Measurements from ENCODE around the gene MCF2L2. TPM values are rescaled to one million over a fixed set of nuclear protein-coding genes. Genes with fewer than 3 reads are reported as not detected.
A peak's percentile ranks its signal among the peaks of the same experiment; 100 is the strongest.

The MCF2L2 gene
- total RNA-seq, 1 donor, result under 0.01 TPM

DNA sequence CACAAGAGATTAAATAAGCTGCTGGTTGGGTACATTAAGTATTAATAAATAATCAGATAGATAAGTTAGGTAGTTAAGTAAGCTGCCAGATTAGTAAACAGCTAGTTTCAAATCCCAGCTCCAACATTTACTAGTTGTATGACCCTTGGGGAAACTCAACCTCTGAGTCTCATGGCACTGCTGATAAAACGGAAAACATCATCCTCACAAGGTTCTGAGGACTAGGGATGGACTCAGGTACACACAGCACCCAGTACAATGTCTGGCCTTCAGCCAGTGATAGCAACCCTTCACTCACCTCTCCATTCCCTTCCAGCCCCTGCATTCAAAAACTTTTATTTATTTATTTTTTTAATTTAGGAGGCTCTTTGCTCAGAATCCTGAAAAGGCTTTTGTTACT, 143.1 kb downstream of the MCF2L2 start:
- Histone ChIP-seq H3K27ac (ENCODE audit: low read depth, low read length) (peak overlapping the region; percentile 87), H3K4me2 (ENCODE audit: insufficient read depth, low read length) (peak overlapping the region; percentile 44), H3K27me3 (ENCODE audit: insufficient read depth, low read length) (no peaks in the 10 kb centered on the region), H3K4me3 (ENCODE audit: insufficient read depth, low read length) (no peak overlapping the region), H2AFZ (ENCODE audit: low read length) (no peak overlapping the region), H3K4me1 (ENCODE audit: insufficient read depth, low read length) (peaks cover 30% of the 10 kb centered on the region), H3K9me3 (ENCODE audit: low read depth, low read length) (no peaks in the 10 kb centered on the region), H3K36me3 (ENCODE audit: insufficient read depth, low read length) (no peaks in the 10 kb centered on the region), H3K79me2 (ENCODE audit: insufficient read depth, low read length) (no peaks in the 10 kb centered on the region), H4K20me1 (ENCODE audit: insufficient read depth, low read length) (no peaks in the 10 kb centered on the region)
- TF ChIP-seq, protein P1, sequence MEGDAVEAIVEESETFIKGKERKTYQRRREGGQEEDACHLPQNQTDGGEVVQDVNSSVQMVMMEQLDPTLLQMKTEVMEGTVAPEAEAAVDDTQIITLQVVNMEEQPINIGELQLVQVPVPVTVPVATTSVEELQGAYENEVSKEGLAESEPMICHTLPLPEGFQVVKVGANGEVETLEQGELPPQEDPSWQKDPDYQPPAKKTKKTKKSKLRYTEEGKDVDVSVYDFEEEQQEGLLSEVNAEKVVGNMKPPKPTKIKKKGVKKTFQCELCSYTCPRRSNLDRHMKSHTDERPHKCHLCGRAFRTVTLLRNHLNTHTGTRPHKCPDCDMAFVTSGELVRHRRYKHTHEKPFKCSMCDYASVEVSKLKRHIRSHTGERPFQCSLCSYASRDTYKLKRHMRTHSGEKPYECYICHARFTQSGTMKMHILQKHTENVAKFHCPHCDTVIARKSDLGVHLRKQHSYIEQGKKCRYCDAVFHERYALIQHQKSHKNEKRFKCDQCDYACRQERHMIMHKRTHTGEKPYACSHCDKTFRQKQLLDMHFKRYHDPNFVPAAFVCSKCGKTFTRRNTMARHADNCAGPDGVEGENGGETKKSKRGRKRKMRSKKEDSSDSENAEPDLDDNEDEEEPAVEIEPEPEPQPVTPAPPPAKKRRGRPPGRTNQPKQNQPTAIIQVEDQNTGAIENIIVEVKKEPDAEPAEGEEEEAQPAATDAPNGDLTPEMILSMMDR (IDR thresholded peaks at IDR 0.05; ENCODE audit: extremely low read depth, low read depth, low read length), result no peak
- no peak for DNase-seq (ENCODE audit: insufficient read length, low spot score, missing footprints)

DNA sequence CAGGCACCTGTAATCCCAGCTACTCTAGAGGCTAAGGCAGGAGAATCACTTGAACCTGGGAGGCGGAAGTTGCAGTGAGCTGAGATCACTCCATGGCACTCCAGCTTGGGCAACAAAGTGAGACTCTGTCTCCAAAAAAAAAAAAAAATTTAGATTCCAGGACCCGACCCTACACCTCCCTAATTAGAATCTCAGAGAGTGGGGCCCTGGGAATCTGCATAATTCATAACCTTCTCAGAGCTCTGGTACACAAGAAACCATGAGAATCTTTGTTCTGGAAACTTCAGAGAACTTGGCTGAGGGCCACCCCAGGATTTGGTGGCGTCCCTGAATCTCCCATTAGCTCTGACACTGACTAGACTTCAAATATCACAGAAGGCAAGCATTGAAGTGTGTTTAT, 143.8 kb downstream of the MCF2L2 start:
- TF ChIP-seq, protein P1 (IDR thresholded peaks at IDR 0.05; ENCODE audit: extremely low read depth, low read depth, low read length), result no peak
- Histone ChIP-seq H4K20me1 (ENCODE audit: insufficient read depth, low read length) (no peaks in the 10 kb centered on the region), H3K9me3 (ENCODE audit: low read depth, low read length) (no peaks in the 10 kb centered on the region), H3K4me2 (ENCODE audit: insufficient read depth, low read length) (no peak overlapping the region), H3K27ac (ENCODE audit: low read depth, low read length) (no peak overlapping the region), H3K4me1 (ENCODE audit: insufficient read depth, low read length) (peaks cover 30% of the 10 kb centered on the region), H3K79me2 (ENCODE audit: insufficient read depth, low read length) (no peaks in the 10 kb centered on the region), H3K27me3 (ENCODE audit: insufficient read depth, low read length) (no peaks in the 10 kb centered on the region), H2AFZ (ENCODE audit: low read length) (no peak overlapping the region), H3K36me3 (ENCODE audit: insufficient read depth, low read length) (no peaks in the 10 kb centered on the region), H3K4me3 (ENCODE audit: insufficient read depth, low read length) (no peak overlapping the region)
- DNase-seq (ENCODE audit: insufficient read length, low spot score, missing footprints), result no peak

DNA sequence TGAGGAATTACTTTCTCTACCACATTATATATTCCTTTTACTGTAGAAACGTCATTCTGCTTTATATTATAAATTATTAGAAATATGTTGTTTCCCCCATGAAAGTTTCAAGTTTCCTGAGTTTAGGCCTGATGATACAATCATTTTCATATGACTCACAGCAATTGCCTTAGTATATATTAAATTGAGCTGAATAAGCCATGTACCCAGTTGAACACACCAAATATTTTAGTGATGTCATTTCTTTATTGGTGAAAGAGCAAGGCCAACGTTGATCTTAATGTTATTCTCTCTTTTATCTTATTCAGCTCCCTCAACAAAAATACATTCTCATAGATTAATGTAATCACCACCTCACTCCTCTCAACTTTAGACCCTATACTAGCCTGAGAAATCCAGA, 144.5 kb downstream of the MCF2L2 start:
- Histone ChIP-seq H3K27ac (ENCODE audit: low read depth, low read length) (peak overlapping the region; percentile 19), H3K79me2 (ENCODE audit: insufficient read depth, low read length) (no peaks in the 10 kb centered on the region), H3K4me1 (ENCODE audit: insufficient read depth, low read length) (peaks cover 30% of the 10 kb centered on the region), H3K36me3 (ENCODE audit: insufficient read depth, low read length) (no peaks in the 10 kb centered on the region), H3K4me3 (ENCODE audit: insufficient read depth, low read length) (no peak overlapping the region), H3K27me3 (ENCODE audit: insufficient read depth, low read length) (no peaks in the 10 kb centered on the region), H3K9me3 (ENCODE audit: low read depth, low read length) (no peaks in the 10 kb centered on the region), H2AFZ (ENCODE audit: low read length) (no peak overlapping the region), H4K20me1 (ENCODE audit: insufficient read depth, low read length) (no peaks in the 10 kb centered on the region), H3K4me2 (ENCODE audit: insufficient read depth, low read length) (no peak overlapping the region)
- no peak for DNase-seq (ENCODE audit: insufficient read length, low spot score, missing footprints)
- TF ChIP-seq, protein P1 (IDR thresholded peaks at IDR 0.05; ENCODE audit: extremely low read depth, low read depth, low read length), result no peak

DNA sequence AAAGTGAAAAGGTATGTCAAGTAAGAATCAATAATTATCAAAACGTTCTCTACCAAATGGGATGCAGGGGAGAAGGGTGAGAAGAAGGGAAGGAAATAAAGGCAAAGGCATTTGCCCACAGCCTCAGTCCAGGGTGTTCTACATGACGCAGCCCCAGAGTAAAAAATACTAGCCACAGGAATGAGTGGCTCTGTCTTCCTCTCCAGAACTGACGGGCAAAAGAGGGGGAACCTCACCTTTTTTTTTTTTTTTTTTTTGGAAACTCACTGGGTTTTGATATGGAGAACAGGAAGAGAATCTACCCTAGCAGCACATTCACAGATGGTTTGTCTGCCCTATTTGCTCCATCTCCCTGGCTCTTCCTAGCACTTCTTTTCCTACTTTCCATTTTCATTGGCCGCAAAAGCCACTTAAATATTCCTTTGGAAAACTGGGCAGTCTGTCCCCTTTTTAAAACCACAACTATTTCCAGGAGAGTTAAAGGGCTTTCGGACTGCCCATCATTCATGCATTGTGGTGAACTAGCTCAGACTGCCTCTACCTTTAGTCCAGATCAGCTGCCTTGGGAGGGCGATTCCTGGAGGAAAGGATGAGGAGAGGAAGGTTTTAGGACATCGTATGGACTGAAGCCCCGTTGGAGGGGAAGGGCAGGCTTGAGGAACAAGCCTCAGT, 147.2 kb downstream of the MCF2L2 start:
- peak overlapping the region; percentile 39 for H3K4me3 ChIP-seq (ENCODE audit: insufficient read depth, low read length)
- no peaks in the 10 kb centered on the region for H3K36me3 ChIP-seq (ENCODE audit: insufficient read depth, low read length)
- H3K4me2 ChIP-seq (ENCODE audit: insufficient read depth, low read length), result peak overlapping the region; percentile 44
- TF ChIP-seq, protein P1 (IDR thresholded peaks at IDR 0.05; ENCODE audit: extremely low read depth, low read depth, low read length), result no peak
- peak overlapping the region; percentile 21 for H3K27ac ChIP-seq (ENCODE audit: low read depth, low read length)
- no peaks in the 10 kb centered on the region for H4K20me1 ChIP-seq (ENCODE audit: insufficient read depth, low read length)
- peaks cover 13% of the 10 kb centered on the region for H3K4me1 ChIP-seq (ENCODE audit: insufficient read depth, low read length)
- H2AFZ ChIP-seq (ENCODE audit: low read length), result peak overlapping the region; percentile 81
- no peak for DNase-seq (ENCODE audit: insufficient read length, low spot score, missing footprints)
- H3K27me3 ChIP-seq (ENCODE audit: insufficient read depth, low read length), result no peaks in the 10 kb centered on the region
- no peaks in the 10 kb centered on the region for H3K79me2 ChIP-seq (ENCODE audit: insufficient read depth, low read length)
- no peaks in the 10 kb centered on the region for H3K9me3 ChIP-seq (ENCODE audit: low read depth, low read length)

All from osteoblast (primary cell).